Stimulated activated memory B cell treated with anti-CD40 and anti-IgM and Interleukin-4, amounts not matched to agents 10 μg/mL and 1 μg/mL and 100 μg/mL, for 72 hours (primary cell): ENCODE data around the gene SHROOM2.
A peak's percentile ranks its signal among the peaks of the same experiment; 100 is the strongest.
"Not testable (repeated sequence)": the region's sequence is repeated elsewhere in the genome, so short reads cannot be mapped to it uniquely, and the experiment has no call there.

Source experiments
- ATAC-seq: fragments of 150-1000 bp; cut with Tn5 transposase; 2 replicates; pipeline ENCODE4 v1.10.0; 2021
- H3K27ac Mint-ChIP-seq: one replicate; pipeline ENCODE4 v1.8.0; 2022; ENCODE audit warnings: mild to moderate bottlenecking, mixed read lengths
- H3K27me3 Mint-ChIP-seq: one replicate; pipeline ENCODE4 v1.8.0; 2022; ENCODE audit warnings: mixed read lengths
- H3K36me3 Mint-ChIP-seq: one replicate; pipeline ENCODE4 v1.8.0; 2022; ENCODE audit warnings: mixed read lengths
- H3K4me1 Mint-ChIP-seq: one replicate; pipeline ENCODE4 v1.8.0; 2022; ENCODE audit warnings: mixed read lengths
- H3K4me3 Mint-ChIP-seq: one replicate; pipeline ENCODE4 v1.8.0; 2022; ENCODE audit warnings: mild to moderate bottlenecking, moderate library complexity, mixed read lengths
- H3K9me3 Mint-ChIP-seq: one replicate; pipeline ENCODE4 v1.8.0; 2022; ENCODE audit warnings: mixed read lengths

SHROOM2 gene

DNA sequence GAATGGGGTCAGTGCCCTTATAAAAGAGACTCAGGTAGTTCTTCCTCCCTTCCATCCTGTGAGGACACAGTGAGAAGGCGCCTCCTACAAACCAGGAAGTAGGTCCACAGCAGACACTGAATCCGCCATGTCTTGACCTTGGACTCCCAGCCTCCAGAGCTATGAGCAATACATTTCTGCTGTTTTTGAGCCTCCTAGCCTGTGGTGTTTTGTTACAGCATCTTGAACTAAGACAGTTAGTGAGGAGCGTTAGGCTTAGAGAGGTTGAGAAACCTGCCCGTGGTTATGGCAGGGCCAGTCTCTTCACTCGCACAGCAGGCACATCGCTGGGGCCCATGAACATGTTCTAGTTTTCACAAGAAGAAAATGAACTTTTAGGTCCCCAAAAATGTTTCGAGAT lies 19.7 kb downstream of the SHROOM2 start:
- Mint-ChIP-seq H3K36me3 (no peaks in the 10 kb centered on the region), H3K27ac (no peak overlapping the region), H3K4me3 (no peak overlapping the region), H3K27me3 (no peaks in the 10 kb centered on the region), H3K9me3 (no peaks in the 10 kb centered on the region), H3K4me1 (no peaks in the 10 kb centered on the region)
- no peak for ATAC-seq

DNA sequence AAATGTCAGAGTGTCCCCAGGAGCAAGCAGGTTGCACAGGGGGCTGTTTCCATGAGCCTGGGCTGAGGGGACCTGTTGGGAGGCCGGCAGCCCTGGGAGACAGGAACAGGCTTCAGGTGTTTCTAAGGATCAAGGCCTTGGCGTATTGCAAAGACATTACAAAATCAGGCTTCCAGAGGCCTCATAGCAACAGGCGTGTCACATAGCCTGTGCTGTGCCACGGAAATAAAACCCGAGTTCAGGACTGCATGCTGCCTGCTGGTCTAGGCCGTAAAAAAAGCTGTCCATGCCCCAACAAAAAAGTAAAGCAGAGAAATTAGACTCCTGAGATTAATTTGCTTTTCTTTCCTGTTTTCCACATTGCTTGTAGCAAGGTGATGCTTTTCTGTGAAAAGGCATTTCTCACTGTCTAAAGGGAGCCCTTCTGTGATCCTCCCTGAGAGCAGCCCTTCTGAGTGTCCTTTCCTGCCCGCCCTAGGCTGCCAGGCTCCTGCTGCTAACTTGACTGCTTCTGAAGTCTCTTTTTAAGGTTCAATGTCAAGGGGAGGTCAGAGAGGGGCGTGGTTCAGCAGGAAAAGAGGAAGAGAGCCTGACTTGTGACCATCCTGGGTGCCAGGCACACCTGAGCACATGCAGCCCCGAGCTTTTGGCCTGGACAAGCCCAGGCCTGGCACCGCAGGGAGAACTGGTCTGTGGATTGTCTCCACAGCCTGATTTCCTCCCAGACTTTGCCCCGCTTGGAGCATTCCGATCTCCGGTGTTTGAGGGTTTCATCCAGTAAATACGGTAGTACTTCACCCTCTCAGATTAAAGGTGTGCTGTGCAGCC lies 21.3 kb downstream of the SHROOM2 start:
- Mint-ChIP-seq H3K9me3 (no peaks in the 10 kb centered on the region), H3K4me3 (no peak overlapping the region), H3K27ac (no peak overlapping the region), H3K4me1 (no peaks in the 10 kb centered on the region), H3K27me3 (no peaks in the 10 kb centered on the region), H3K36me3 (no peaks in the 10 kb centered on the region)
- ATAC-seq: no peak

DNA sequence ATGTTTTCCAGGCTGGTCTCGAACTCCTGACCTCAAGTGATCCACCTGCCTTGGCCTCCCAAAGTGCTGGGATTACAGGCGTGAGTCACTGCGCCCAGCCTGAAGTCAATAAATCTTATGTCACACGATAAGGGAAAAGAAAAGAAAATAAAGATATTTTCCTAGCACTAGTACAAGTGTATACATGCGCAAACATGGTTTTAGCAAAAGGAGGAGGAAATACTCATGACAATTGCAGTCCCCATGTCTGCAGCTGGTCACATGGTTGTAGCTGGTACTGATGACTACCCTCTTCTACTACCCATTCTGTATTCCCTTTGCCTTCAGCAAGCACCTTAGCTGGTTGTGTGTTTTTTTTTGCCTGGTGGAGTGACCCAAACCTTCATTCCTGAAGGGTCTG lies 23.6 kb downstream of the SHROOM2 start:
- not testable (repeated sequence) for H3K4me1 Mint-ChIP-seq, H3K4me3 Mint-ChIP-seq, H3K36me3 Mint-ChIP-seq, ATAC-seq, H3K9me3 Mint-ChIP-seq, H3K27ac Mint-ChIP-seq, H3K27me3 Mint-ChIP-seq

DNA sequence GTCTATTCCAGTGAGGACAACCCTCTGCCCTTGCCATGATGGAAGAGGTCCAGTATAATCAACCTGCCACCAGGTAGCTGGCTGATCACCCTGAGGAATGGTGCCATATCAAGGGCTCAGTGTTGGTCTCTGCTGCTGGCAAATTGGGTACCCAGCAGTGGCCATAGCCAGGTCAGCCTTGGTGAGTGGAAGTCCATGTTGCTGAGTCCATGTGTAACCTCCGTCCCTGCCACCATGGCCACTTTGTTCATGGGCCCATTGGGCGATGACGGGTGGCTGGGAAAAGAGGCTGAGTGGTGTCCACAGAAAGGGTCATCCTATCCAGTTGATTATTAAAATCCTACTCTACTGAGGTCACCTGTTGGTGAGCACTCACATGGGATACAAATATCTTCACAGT lies 24.9 kb downstream of the SHROOM2 start:
- H3K4me1 Mint-ChIP-seq, H3K27me3 Mint-ChIP-seq, H3K36me3 Mint-ChIP-seq, H3K9me3 Mint-ChIP-seq, ATAC-seq, H3K4me3 Mint-ChIP-seq, H3K27ac Mint-ChIP-seq: not testable (repeated sequence)

DNA sequence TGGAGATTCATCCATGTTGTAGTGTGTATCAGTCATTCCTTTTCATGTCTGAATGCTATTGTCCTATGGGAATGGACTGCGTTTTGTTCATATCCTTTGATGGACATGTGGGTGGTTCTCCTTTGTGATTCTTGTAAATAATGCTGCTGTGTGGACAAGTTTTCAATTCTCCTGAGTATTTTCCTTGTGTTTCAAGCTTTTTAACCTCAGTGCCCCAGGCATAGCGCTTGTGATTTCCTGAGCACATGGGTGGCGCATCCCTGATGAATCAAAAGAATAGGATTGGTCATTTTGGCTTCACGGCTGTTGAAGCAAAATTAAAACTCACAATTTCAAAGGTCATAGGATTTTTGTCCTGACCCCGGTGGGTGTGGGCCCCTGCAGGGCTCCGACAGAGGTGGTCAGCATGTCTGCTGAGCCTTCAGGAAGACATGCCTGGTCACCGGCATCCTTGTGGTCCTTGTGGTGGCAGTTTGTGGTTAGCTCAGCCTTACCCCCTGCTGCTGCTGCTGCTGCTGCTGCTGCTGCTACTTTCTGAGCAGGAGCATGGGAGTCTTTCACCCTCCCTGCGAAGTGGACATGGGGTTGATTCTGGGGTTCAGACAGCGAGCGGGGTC lies 30.0 kb downstream of the SHROOM2 start:
- H3K9me3 Mint-ChIP-seq: no peaks in the 10 kb centered on the region
- no peak overlapping the region for H3K4me3 Mint-ChIP-seq
- no peaks in the 10 kb centered on the region for H3K36me3 Mint-ChIP-seq
- H3K27me3 Mint-ChIP-seq: peaks cover 14% of the 10 kb centered on the region
- no peaks in the 10 kb centered on the region for H3K4me1 Mint-ChIP-seq
- no peak for ATAC-seq
- no peak overlapping the region for H3K27ac Mint-ChIP-seq

DNA sequence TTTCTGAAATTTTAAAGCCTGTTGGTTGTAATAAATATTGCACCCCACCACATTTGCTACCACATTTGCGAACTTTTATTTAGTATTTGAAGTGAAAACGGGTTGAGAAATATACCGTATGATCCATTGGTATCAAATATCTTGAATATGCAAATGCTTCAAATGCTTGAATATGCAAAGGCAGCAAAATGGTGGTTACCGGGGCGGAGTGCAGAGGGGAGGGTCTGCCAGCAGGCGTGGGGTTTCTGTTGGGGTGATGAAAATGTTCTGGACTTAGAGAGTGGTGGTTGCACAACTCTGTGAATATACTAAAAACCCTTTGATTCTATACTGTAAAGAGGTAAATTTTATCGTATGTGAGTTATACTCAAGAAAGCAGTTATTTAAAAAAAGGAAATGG lies 35.3 kb downstream of the SHROOM2 start:
- Mint-ChIP-seq H3K4me3 (no peak overlapping the region), H3K27me3 (peaks cover 24% of the 10 kb centered on the region), H3K36me3 (no peaks in the 10 kb centered on the region), H3K27ac (no peak overlapping the region), H3K4me1 (no peaks in the 10 kb centered on the region), H3K9me3 (no peaks in the 10 kb centered on the region)
- no peak for ATAC-seq

DNA sequence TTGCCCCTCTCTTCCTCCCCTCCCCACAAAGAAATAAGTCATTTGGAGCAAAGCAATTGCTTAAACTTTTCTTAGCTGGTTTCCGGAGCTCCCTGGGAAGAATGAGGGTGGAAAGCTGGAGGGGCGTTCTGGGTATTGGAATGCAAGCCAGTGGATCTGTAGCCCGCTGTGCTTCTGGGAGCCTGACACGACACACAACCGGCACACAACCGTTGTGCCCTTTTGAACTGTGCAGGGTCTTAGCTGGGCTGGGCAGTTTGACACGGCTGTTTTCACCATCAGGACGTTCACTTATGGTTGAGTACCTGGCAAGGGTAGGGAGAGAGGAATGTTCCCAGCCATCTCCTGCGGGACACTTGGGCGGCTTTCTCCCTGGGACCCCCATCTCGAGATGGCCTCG lies 38.3 kb downstream of the SHROOM2 start:
- Mint-ChIP-seq H3K27ac (no peak overlapping the region), H3K9me3 (no peaks in the 10 kb centered on the region), H3K36me3 (no peaks in the 10 kb centered on the region), H3K4me3 (no peak overlapping the region), H3K27me3 (peaks cover 10% of the 10 kb centered on the region), H3K4me1 (no peaks in the 10 kb centered on the region)
- no peak for ATAC-seq

DNA sequence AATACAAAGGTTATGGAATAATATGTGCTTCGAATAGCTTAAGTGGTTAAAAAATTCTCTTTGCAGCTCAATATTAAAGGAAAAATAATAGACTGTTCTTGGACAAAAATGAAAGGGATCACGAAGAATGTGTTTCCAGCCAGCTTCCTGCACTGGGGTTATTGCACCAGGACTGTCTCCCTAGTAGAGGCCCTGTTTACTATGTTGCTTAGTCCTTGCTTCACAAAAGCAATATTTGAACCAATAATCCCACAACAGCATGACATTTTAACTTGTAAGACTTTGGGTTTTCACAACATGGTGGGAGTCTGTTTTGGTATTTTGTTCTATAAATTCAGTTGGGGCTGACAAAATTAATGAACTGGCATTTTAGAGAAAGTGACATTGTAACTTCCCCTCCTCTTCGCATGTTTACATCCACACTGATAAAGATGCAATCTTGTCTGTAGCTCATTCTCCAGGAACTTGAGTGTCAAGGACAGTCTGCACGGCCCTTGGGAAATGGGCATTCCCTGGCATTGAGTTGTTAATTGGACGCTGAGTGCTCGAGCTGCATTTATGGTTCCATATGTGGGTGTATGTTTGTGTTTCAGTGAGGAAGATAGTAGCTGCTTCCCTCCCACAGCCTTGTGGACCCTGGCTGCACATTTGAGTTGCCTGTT lies 39.0 kb downstream of the SHROOM2 start:
- H3K36me3 Mint-ChIP-seq: no peaks in the 10 kb centered on the region
- H3K27ac Mint-ChIP-seq: no peak overlapping the region
- H3K4me1 Mint-ChIP-seq: no peaks in the 10 kb centered on the region
- H3K4me3 Mint-ChIP-seq: no peak overlapping the region
- H3K9me3 Mint-ChIP-seq: no peaks in the 10 kb centered on the region
- H3K27me3 Mint-ChIP-seq: peaks cover 10% of the 10 kb centered on the region
- no peak for ATAC-seq

DNA sequence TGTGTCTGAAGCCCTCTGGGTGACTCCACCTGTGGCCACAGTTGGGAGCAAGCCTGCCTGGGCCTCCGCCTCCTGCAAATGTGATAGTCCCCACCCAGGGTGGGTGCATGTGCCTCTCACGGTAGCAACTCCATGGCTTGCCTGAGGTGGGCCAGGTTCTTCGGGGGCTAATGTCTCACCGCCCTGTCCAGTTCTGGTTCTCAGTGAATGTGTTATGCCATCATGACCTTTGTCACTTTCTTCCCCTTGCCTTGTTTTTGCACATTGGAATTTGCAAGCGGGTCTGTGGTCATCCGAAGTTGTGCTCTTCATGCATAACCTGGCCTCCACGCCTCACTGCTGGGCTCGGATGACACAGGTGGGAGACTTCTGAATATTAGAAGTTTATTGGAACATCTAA lies 39.7 kb downstream of the SHROOM2 start:
- H3K36me3 Mint-ChIP-seq: no peaks in the 10 kb centered on the region
- H3K9me3 Mint-ChIP-seq: no peaks in the 10 kb centered on the region
- no peak overlapping the region for H3K27ac Mint-ChIP-seq
- no peak for ATAC-seq
- H3K27me3 Mint-ChIP-seq: peaks cover 10% of the 10 kb centered on the region
- no peaks in the 10 kb centered on the region for H3K4me1 Mint-ChIP-seq
- H3K4me3 Mint-ChIP-seq: no peak overlapping the region

DNA sequence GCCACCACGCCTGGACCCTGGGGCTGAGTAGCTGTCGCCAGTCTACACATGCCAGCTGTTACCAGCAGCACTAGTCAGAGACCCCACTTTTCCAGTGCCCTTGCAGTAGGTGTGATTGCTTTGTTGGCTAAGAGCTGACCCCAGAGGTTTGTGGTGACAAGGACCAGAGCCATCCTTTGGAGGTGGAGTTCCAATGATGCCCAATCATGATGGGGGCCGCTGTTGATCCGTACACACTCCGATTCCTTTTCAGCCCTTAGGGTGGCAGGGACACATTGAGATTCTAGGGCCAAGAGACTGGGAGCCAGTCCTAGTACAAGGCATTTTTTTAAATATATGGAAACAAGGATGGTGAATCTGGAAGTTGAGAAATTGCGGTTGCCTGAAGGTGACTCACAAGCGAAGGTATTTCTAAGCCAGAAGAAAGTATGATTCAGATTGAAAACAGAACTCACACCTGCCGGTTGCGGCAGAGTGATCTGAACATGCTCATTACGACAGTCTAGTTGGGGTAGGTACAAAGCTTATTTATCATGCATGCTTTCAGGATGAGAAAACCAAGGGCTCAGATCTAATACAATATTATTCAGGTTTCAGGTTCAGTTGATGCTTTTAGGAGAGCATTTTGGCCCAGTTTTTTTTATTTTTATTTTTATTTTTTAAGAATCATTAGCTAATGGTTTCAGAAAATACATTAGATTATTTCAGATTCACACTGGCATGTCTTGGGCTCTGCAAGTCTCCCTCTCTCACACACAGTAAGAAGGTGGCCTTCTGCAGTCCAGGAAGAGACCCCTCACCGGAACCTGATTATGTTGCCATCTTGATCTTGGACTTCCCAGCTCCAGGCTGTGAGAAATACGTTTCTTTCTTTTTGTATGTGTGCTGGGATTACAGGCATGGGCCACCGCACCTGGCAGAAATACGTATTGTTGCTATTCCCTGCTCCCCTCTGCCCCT lies 43.4 kb downstream of the SHROOM2 start:
- Mint-ChIP-seq H3K4me3 (no peak overlapping the region), H3K4me1 (peaks cover 6% of the 10 kb centered on the region), H3K9me3 (no peaks in the 10 kb centered on the region), H3K27ac (no peak overlapping the region), H3K27me3 (peaks cover 8% of the 10 kb centered on the region), H3K36me3 (no peaks in the 10 kb centered on the region)
- ATAC-seq: peak; percentile 62

DNA sequence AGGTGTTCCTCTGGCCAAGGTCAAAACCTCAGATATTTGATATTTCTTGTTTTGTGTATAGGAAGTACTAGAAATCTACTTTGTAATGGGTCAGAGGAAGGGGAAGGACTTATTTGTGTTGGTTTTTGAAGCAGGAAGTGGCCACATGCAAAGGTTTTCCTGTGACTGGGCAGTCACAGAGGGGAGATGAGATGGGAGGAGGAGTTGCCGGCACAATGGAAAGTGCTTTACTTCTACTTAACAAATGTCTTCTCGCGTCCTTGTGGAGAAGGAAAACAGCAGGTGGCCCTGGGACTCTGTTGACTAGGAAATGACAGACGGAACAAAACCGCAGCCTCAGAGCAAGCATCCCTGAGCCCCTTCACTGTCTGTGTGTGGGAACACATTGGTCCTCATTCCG lies 46.6 kb downstream of the SHROOM2 start:
- Mint-ChIP-seq H3K9me3 (no peaks in the 10 kb centered on the region), H3K4me3 (no peak overlapping the region), H3K27ac (no peak overlapping the region), H3K36me3 (no peaks in the 10 kb centered on the region), H3K27me3 (peaks cover 27% of the 10 kb centered on the region), H3K4me1 (peaks cover 6% of the 10 kb centered on the region)
- ATAC-seq: no peak

DNA sequence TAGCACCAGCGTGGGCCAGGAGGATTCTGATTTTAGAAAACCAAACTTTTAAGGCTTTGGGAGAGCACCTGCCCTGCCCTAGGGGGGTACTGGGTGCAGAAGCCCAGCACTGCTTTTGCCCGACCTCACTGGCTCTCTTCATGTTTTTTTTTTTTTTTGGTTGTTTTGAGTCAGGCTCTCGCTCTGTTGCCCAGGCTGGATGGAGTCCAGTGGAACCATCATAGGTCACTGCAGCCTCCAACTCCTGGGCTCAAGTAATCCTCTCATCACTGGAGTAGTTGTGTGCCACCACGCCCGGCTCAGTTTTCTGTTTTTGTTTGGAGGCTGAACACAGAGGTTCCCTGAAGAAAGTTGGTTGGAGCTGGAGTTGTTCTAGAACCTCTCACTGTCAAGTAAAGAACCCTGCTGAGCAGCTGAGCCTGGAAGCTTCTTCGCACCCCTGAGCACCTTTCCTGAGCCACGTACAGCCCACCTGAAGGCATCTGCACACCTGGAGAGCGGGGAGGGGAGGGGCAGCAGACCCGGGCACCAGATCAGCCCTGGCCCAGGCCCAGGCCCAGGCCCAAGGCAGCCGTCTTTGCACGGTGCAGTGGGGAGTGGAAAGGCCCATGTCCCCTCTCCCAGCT lies 49.5 kb downstream of the SHROOM2 start:
- Mint-ChIP-seq H3K27ac (no peak overlapping the region), H3K36me3 (no peaks in the 10 kb centered on the region), H3K27me3 (peaks cover 34% of the 10 kb centered on the region), H3K4me1 (peaks cover 6% of the 10 kb centered on the region), H3K4me3 (no peak overlapping the region), H3K9me3 (no peaks in the 10 kb centered on the region)
- ATAC-seq: no peak

DNA sequence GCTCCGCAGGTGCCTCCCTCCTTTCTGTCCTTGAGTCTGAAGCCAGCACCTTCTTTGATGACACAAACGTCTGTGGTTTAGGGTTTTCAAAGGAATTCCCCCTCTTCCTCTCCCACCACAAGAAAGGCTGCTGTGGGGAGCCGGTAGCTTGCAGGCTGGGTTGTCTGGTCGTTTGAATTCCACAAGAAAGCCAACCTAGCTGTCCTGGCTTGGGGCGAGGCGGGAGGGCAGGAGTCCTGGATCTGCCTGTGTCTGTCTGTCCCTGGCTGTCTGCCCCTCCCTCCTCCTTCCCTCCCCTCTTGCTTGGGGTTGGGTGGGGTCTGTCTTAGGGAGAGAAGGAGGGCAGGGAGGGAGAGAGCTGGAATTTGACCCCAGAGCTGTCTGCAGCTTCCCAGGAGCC lies 56.3 kb downstream of the SHROOM2 start:
- Mint-ChIP-seq H3K27ac (no peak overlapping the region), H3K36me3 (no peaks in the 10 kb centered on the region), H3K4me1 (no peaks in the 10 kb centered on the region), H3K27me3 (peaks cover 28% of the 10 kb centered on the region), H3K9me3 (no peaks in the 10 kb centered on the region), H3K4me3 (no peak overlapping the region)
- no peak for ATAC-seq

DNA sequence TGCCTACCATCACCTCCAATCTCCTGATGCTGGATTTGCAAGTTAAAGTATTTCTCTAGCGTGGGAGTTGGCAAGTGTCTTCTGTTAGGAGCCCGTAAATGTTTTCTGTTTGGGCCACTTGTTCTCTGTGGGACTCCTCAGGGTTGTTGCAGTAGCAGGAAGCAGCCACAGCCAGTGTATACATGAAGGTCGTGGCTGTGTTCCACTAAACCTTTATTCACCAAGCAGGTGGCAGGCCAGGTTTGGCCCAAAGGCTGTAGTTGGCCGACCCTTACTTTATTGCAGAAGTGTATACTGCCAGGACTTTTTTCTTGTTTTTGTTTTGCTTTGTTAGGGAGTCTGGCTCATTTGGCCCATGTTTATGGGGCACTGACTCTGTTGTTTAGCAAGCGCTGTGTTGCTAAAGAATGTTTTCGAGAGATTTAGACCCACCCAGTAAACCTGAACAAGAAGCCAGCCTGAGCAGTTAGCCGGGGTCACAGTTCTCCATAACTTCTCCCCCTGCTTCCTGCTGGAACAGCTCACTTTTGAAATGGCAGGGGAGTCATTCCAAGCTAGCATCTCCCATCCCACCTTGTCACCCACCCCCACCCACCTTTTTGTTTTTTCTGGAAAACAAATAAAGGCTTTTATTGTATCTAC lies 58.8 kb downstream of the SHROOM2 start:
- Mint-ChIP-seq H3K4me3 (no peak overlapping the region), H3K9me3 (no peaks in the 10 kb centered on the region), H3K36me3 (no peaks in the 10 kb centered on the region), H3K27me3 (peaks cover 27% of the 10 kb centered on the region), H3K4me1 (no peaks in the 10 kb centered on the region), H3K27ac (no peak overlapping the region)
- ATAC-seq: no peak
